ENCODE results near the gene VPS26B. TPM values are rescaled to one million over a fixed set of nuclear protein-coding genes. Genes with fewer than 3 reads are reported as not detected.

VPS26B gene
- total and polyA plus RNA-seq, 2 experiments from 2014 or later: 10.1 to 29.1 TPM

GRCh38 chr11:134287561-134287960, 63.1 kb downstream of the VPS26B start:
- no peak for DNase-seq (ENCODE audit: low spot score)
- Mint-ChIP-seq H3K27me3 (ENCODE audit: insufficient read depth, low read depth, poor library complexity) (peaks cover 4% of the 10 kb centered on the region), H3K9me3 (no peaks in the 10 kb centered on the region), H3K4me1 (peaks cover 20% of the 10 kb centered on the region), H3K4me3 (no peak overlapping the region), H3K36me3 (ENCODE audit: low read depth) (peaks cover 73% of the 10 kb centered on the region), H3K27ac (no peak overlapping the region)
- no peaks in the 10 kb centered on the region for H3K27me3 ChIP-seq (ENCODE audit: insufficient read depth)
- H4K20me1 ChIP-seq (replicated peaks; ENCODE audit: insufficient read depth): no peaks in the 10 kb centered on the region
- H3K36me3 ChIP-seq (ENCODE audit: insufficient read depth): peaks cover 24% of the 10 kb centered on the region
- H3K79me2 ChIP-seq (replicated peaks; ENCODE audit: insufficient read depth): no peaks in the 10 kb centered on the region
- no peak overlapping the region for H3K4me2 ChIP-seq
- no peaks in the 10 kb centered on the region for H3K9me2 ChIP-seq (ENCODE audit: insufficient read depth)
- H3K4me1 ChIP-seq (ENCODE audit: insufficient read depth): 0 out of 2 replicates have a peak, but pooled peaks cover 6% of the 10 kb centered on the region
- ATAC-seq: no peak
- 0 out of 2 replicates have a peak overlapping the region, but pooled peaks have one; percentile 26 for H3K27ac ChIP-seq (ENCODE audit: low read depth)
- no peaks in the 10 kb centered on the region for H3F3A ChIP-seq (replicated peaks; ENCODE audit: low read depth)
- no peak overlapping the region for H2AFZ ChIP-seq
- no peak overlapping the region for H3K4me3 ChIP-seq
- TF ChIP-seq NANOG (IDR thresholded peaks at IDR 0.05; ENCODE audit: borderline replicate concordance) (no peak), CREB1 (CRISPR knock-in tag; IDR thresholded peaks at IDR 0.05; ENCODE audit: low read depth) (no peak), ZNF114 (CRISPR knock-in tag; IDR thresholded peaks at IDR 0.05) (no peak), CTCF (conservative IDR thresholded peaks at IDR 0.05; ENCODE audit: low read depth in 2 of 2) (no peak), ETS1 (IDR thresholded peaks at IDR 0.05) (no peak), ZNF331 (CRISPR knock-in tag; IDR thresholded peaks at IDR 0.05; ENCODE audit: low read depth) (no peak), ZNF462 (CRISPR knock-in tag; IDR thresholded peaks at IDR 0.05) (no peak), POLR2AphosphoS5 (IDR thresholded peaks at IDR 0.05; ENCODE audit: low read depth) (no peak), REST (IDR thresholded peaks at IDR 0.05; ENCODE audit: unreplicated experiment) (no peak), EZH2 (IDR thresholded peaks at IDR 0.05; ENCODE audit: low read depth, unreplicated experiment) (no peak), EZH2phosphoT487 (IDR thresholded peaks at IDR 0.05; ENCODE audit: unreplicated experiment) (no peak), STAT1 (IDR thresholded peaks at IDR 0.05; ENCODE audit: unreplicated experiment) (no peak), JUNB (IDR thresholded peaks at IDR 0.05; ENCODE audit: unreplicated experiment) (no peak)
